Spleen (tissue), 11 donors: ENCODE data around the gene ENDOG. TPM values are rescaled to one million over a fixed set of nuclear protein-coding genes. Genes with fewer than 3 reads are reported as not detected.
A peak's percentile ranks its signal among the peaks of the same experiment; 100 is the strongest.
"Not testable (repeated sequence)": the region's sequence is repeated elsewhere in the genome, so short reads cannot be mapped to it uniquely, and the experiment has no call there.

Experiments used
- DNase-seq: peaks from one replicate; pipeline ENCODE4 v3.0.0-alpha.2; 2020
- H3K27ac ChIP-seq, 8 donors: fragments of 200-600 bp; sonication (generic) in 7 of 8; 1 replicate in 4 of 8; 2 replicates in 4 of 8; pipeline versions ENCODE4 v1.5.0 to v1.8.0; 2016 to 2021; ENCODE audit warnings: inconsistent platforms in 4 of 8, mild to moderate bottlenecking in 4 of 8, moderate library complexity in 1 of 8
- H3K27me3 ChIP-seq, 7 donors: fragments of 200-600 bp; sonication (generic) in 6 of 7; replicated peaks in 1 of 7; 1 replicate in 4 of 7; 2 replicates in 3 of 7; pipeline versions ENCODE4 v1.5.0 to v1.8.0; 2016 to 2021; ENCODE audit warnings: inconsistent platforms in 3 of 7, mild to moderate bottlenecking in 1 of 7
- H3K36me3 ChIP-seq, 6 donors: fragments of 200-600 bp; sonication (generic) in 5 of 6; 1 replicate in 4 of 6; 2 replicates in 2 of 6; pipeline versions ENCODE4 v1.5.0 to v1.8.0; 2016 to 2021; ENCODE audit warnings: inconsistent platforms in 2 of 6
- H3K4me1 ChIP-seq, 6 donors: fragments of 200-600 bp; sonication (generic) in 5 of 6; 1 replicate in 3 of 6; 2 replicates in 3 of 6; pipeline versions ENCODE4 v1.5.0 to v1.8.0; 2016 to 2021; ENCODE audit warnings: inconsistent platforms in 3 of 6
- H3K4me3 ChIP-seq, 8 donors: fragments of 200-600 bp; sonication (generic) in 7 of 8; 1 replicate in 4 of 8; 2 replicates in 4 of 8; pipeline versions ENCODE4 v1.5.0 to v1.8.0; 2016 to 2021; ENCODE audit warnings: inconsistent platforms in 4 of 8, mild to moderate bottlenecking in 4 of 8, moderate library complexity in 2 of 8
- H3K9me3 ChIP-seq, 8 donors: fragments of 200-600 bp; sonication (generic) in 7 of 8; 1 replicate in 4 of 8; 2 replicates in 4 of 8; pipeline versions ENCODE4 v1.5.0 to v1.8.0; 2016 to 2021; ENCODE audit warnings: inconsistent platforms in 4 of 8
- POLR2A ChIP-seq, 3 donors: fragments of 450-650 bp; IDR thresholded peaks; one replicate each; pipeline ENCODE4 v1.5.1; 2017; ENCODE audit warnings: antibody characterized with exemption in 3 of 3, mild to moderate bottlenecking in 1 of 3
- POLR2AphosphoS5 ChIP-seq, 3 donors: sonication (generic); formaldehyde crosslinking; IDR thresholded peaks; one replicate each; pipeline ENCODE4 v1.5.1; 2017; ENCODE audit warnings: antibody characterized with exemption in 3 of 3
- WGBS, 5 donors: extraction: QIAGEN DNeasy Blood & Tissue Kit in 3 of 5; methylation state at CpG; one replicate each; pipeline versions ENCODE4 v1.1.5 to v1.1.7; 2013 to 2018; 5-methylcytosine and 5-hydroxymethylcytosine counted together
- intact Hi-C: fragments of 100-400 bp; cut with DNase I; formaldehyde crosslinking; loops from one replicate; pipeline ENCODE4 v1.15.0; 2023; ENCODE audit warnings: low total_unique reads
- polyA plus RNA-seq, 3 donors: library from polyadenylated mRNA; stranded (reverse); fragments of 200-250 nt; gene quantifications; one replicate each; pipeline ENCODE4 v1.2.1, GENCODE V29; 2013
- total RNA-seq, 7 donors: library from RNA; depleted of rRNA in 3 of 7; stranded (reverse); fragments of >200 nt in 3 of 7; fragmentation: NEBNext Ultra II Directional in 4 of 7; extraction: Animal tissue kit (Norgen Biotek cat#: 25700) in 4 of 7; gene quantifications; one replicate each; pipeline versions ENCODE4 v1.1.0 to v1.2.1, GENCODE V29; 2016 to 2021
- TF ChIP-seq, protein P1 (sequence below), 11 experiments: fragments of 200-600 bp in 7 of 11; fragments of 450-650 bp in 4 of 11; sonication (generic) in 4 of 11; IDR thresholded peaks in 8 of 11; conservative IDR thresholded peaks in 3 of 11; 1 replicate in 7 of 11; 2 replicates in 4 of 11; pipeline versions ENCODE4 v1.4.0 to v1.8.0; 2016 to 2021; ENCODE audit warnings: antibody characterized with exemption in 11 of 11, inconsistent platforms in 4 of 11, mild to moderate bottlenecking in 1 of 11
- donor health status: healthy with polysubstance abuse.
- donor health status: DM: no; HTN: no; CAD: no; lungs with moderate emphysema.
- donor health status: DM: no; HTN: no; CAD: no.
- donor health status: Bipolar disorder and iron deficiency.
- donor health status: healthy.
- donor health status: DM: no; HTN: no; CAD: no.
- donor health status: DM: yes; HTN: yes; CAD: no.

ENDOG gene
- total and polyA plus RNA-seq, 10 donors, result 9.6 to 16.9 (median 13.3) TPM

DNA sequence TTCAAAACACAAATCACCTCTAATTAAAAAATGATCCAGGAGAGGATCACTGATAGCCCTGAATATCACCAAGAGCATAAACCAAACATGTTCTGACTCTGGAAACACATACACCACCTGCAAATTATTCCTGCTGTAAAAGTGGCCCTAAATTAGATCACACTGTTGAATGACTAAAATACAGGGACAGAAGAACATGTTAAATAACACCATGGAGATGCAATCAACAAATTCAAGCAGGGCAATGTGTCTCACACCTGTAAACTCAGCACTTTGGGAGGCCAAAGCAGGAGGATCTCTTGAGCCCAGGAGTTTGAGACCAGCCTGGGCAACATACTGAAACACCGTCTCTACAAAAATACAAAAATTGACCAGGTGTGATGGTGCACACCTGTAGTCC lies 29.5 kb downstream of the ENDOG start:
- peaks cover 0 to 13% (median 0%) of the 10 kb centered on the region in 6 donors for H3K36me3 ChIP-seq
- no peaks in the 10 kb centered on the region for H3K4me1 ChIP-seq
- intact Hi-C loops, result no loop called here
- no peaks in the 10 kb centered on the region for H3K27me3 ChIP-seq
- H3K9me3 ChIP-seq, result peaks cover 0 to 31% (median 22%) of the 10 kb centered on the region in 8 donors
- no peak for DNase-seq
- H3K4me3 ChIP-seq, result no peak overlapping the region
- TF ChIP-seq POLR2AphosphoS5 (IDR thresholded peaks at IDR 0.05), result no peak
- no peak for TF ChIP-seq POLR2A (IDR thresholded peaks at IDR 0.05)
- TF ChIP-seq, protein P1, sequence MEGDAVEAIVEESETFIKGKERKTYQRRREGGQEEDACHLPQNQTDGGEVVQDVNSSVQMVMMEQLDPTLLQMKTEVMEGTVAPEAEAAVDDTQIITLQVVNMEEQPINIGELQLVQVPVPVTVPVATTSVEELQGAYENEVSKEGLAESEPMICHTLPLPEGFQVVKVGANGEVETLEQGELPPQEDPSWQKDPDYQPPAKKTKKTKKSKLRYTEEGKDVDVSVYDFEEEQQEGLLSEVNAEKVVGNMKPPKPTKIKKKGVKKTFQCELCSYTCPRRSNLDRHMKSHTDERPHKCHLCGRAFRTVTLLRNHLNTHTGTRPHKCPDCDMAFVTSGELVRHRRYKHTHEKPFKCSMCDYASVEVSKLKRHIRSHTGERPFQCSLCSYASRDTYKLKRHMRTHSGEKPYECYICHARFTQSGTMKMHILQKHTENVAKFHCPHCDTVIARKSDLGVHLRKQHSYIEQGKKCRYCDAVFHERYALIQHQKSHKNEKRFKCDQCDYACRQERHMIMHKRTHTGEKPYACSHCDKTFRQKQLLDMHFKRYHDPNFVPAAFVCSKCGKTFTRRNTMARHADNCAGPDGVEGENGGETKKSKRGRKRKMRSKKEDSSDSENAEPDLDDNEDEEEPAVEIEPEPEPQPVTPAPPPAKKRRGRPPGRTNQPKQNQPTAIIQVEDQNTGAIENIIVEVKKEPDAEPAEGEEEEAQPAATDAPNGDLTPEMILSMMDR (IDR thresholded peaks at IDR 0.05 in 8 of 11, conservative IDR thresholded peaks at IDR 0.05 in 3 of 11), result no peak
- 94 to 100% (median 100%) methylated on average over 1 of the region's 1 CpG for WGBS, 5 donors
- no peak overlapping the region for H3K27ac ChIP-seq

DNA sequence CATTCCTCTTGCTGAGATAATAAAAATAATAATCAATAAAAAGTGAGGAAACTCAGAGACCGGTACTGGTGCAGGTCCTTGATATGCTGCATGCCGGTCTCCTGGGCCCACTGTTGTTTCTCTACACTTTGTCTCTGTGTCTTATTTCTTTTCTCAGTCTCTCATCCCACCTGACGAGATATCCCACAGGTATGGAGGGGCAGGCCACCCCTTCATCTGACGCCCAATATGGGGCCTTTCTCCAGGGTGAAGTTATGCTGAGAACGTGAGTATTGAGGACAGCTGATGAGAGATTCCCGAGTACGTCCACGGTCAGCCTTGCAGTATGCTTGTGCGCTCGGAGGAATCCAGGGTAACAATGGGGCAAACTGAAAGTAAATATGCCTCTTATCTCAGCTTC lies 32.7 kb downstream of the ENDOG start:
- intact Hi-C loops, H3K36me3 ChIP-seq, DNase-seq, H3K4me3 ChIP-seq, H3K27me3 ChIP-seq, H3K4me1 ChIP-seq, H3K27ac ChIP-seq: not testable (repeated sequence)
- H3K9me3 ChIP-seq, result peaks cover 0 to 31% (median 22%) of the 10 kb centered on the region in 8 donors
- WGBS, 5 donors, result 87 to 97% (median 93%) methylated on average over 10 of the region's 10 CpGs

DNA sequence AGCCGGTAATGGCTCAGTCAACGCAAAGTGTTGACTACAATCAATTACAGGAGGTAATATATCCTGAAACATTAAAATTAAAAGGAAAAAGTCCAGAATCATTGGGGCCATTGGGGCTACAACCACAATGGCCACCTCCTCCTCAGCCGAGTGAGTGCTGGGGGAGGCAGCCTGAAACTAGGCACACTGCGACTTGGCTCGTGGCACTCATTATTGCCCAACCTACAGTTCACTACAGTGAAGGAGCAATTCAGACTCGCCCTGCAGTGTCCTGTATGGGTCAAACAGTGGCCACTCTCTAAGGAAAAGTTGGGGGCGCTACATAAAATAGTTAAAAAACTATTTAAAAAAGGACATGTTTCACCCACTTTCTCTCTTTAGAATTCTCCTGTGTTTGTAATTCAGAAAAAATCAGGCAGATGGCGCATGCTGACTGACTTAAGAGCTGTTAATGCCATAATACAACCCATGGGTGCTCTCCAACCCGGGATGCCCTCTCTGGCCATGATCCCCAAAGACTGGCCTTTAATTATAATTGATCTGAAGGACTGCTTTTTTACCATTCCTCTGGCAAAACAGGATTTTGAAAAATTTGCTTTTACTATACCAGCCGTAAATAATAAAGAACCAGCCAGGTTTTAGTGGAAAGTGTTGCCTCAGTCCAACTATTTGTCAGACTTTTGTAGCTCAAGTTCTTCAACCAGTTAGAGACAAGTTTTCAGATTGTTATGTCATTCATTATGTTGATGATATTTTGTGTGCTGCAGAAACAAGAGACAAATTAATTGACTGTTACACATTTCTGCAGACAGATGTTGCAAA lies 33.7 kb downstream of the ENDOG start:
- DNase-seq, H3K27ac ChIP-seq, intact Hi-C loops, H3K4me3 ChIP-seq, H3K27me3 ChIP-seq, H3K36me3 ChIP-seq, H3K4me1 ChIP-seq: not testable (repeated sequence)
- WGBS, 5 donors, result 78 to 86% (median 84%) methylated on average over 10 of the region's 10 CpGs
- TF ChIP-seq, protein P1 (IDR thresholded peaks at IDR 0.05 in 8 of 11, conservative IDR thresholded peaks at IDR 0.05 in 3 of 11), result peak in 10 of 11 experiments; percentile 10 to 47 (median 40)
- peaks cover 0 to 31% (median 22%) of the 10 kb centered on the region in 8 donors for H3K9me3 ChIP-seq

DNA sequence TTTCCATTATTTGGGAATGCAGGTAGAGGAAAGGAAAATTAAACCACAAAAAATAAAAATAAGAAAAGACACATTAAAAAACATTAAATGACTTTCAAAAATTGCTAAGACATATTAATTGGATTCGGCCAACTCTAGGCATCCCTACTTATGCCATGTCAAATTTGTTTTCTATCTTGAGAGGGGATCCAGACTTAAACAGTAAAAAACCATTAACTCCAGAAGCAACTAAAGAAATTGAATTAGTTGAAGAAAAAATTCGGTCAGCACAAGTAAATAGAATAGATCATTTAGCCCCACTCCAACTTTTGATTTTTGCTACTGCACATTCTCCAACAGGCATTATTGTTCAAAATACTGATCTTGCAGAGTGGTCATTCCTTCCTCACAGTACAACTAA lies 34.3 kb downstream of the ENDOG start:
- intact Hi-C loops, H3K4me1 ChIP-seq, H3K36me3 ChIP-seq, H3K27ac ChIP-seq, H3K27me3 ChIP-seq, H3K4me3 ChIP-seq, DNase-seq: not testable (repeated sequence)
- 64 to 96% (median 89%) methylated on average over 2 of the region's 2 CpGs for WGBS, 5 donors
- peaks cover 0 to 27% (median 22%) of the 10 kb centered on the region in 8 donors for H3K9me3 ChIP-seq

DNA sequence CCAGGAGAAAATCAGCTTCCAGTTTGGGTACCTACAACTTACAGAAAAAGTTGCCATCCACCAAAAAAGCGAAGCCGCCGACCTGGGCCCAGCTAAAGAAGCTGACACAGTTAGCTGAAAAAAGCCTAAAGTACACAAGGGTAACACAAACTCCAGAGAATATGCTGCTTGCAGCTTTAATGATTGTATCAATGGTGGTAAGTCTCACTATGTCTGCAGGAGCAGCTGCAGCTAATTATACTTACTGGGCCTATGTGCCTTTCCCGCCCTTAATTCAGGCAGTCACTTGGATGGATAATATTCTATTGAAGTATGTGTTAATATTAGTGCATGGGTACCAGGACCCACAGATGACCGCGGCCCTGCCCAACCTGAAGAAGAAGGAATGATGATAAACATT lies 36.2 kb downstream of the ENDOG start:
- WGBS, 5 donors, result 93 to 99% (median 97%) methylated on average over 6 of the region's 6 CpGs
- H3K9me3 ChIP-seq, result peaks cover 0 to 26% (median 22%) of the 10 kb centered on the region in 8 donors
- intact Hi-C loops, H3K4me1 ChIP-seq, H3K36me3 ChIP-seq, DNase-seq, H3K27ac ChIP-seq, H3K4me3 ChIP-seq, H3K27me3 ChIP-seq: not testable (repeated sequence)

DNA sequence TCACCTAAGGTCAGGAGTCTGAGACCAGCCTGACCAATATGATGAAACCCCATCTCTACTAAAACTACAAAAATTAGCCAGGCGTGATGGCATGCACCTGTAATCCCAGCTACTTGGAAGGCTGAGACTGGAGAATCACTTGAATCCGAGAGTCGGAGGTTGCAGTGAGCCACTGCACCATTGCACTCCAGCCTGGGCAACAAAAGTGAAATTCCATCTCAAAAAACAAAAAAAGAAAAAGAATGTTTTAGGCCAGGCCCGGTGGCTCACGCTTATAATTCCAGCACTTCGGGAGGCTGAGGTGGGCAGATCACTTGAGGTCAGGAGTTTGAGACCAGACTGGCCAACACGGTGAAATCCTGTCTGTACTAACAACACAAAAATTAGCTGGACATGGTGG lies 40.2 kb downstream of the ENDOG start:
- H3K36me3 ChIP-seq, intact Hi-C loops, H3K9me3 ChIP-seq, H3K4me1 ChIP-seq, DNase-seq, H3K27me3 ChIP-seq, H3K27ac ChIP-seq, H3K4me3 ChIP-seq: not testable (repeated sequence)
- WGBS, 5 donors, result 95 to 97% (median 96%) methylated on average over 7 of the region's 7 CpGs
